Dendritic cell treated with granulocyte-macrophage colony-stimulating factor and Interleukin-4, amounts not matched to agents 40 ng/mL and 50 ng/mL, for 4 days (primary cell): ENCODE results near the gene RAP1GAP2.

Experiments
- H3K27ac Mint-ChIP-seq: one replicate; pipeline ENCODE4 v1.8.0; 2022; ENCODE audit warnings: mild to moderate bottlenecking, mixed read lengths
- H3K27me3 Mint-ChIP-seq: one replicate; pipeline ENCODE4 v1.8.0; 2022; ENCODE audit warnings: mild to moderate bottlenecking, mixed read lengths
- H3K36me3 Mint-ChIP-seq: one replicate; pipeline ENCODE4 v1.8.0; 2022; ENCODE audit warnings: low read depth, mixed read lengths
- H3K4me1 Mint-ChIP-seq: one replicate; pipeline ENCODE4 v1.8.0; 2022; ENCODE audit warnings: low read depth, mixed read lengths
- H3K4me3 Mint-ChIP-seq: one replicate; pipeline ENCODE4 v1.8.0; 2022; ENCODE audit warnings: mild to moderate bottlenecking, moderate library complexity, mixed read lengths
- H3K9me3 Mint-ChIP-seq: one replicate; pipeline ENCODE4 v1.8.0; 2022; ENCODE audit warnings: mixed read lengths
- intact Hi-C: fragments of 100-400 bp; cut with micrococcal nuclease; formaldehyde crosslinking; loops from one replicate; pipeline ENCODE4 v1.15.0; 2022

RAP1GAP2 gene

DNA sequence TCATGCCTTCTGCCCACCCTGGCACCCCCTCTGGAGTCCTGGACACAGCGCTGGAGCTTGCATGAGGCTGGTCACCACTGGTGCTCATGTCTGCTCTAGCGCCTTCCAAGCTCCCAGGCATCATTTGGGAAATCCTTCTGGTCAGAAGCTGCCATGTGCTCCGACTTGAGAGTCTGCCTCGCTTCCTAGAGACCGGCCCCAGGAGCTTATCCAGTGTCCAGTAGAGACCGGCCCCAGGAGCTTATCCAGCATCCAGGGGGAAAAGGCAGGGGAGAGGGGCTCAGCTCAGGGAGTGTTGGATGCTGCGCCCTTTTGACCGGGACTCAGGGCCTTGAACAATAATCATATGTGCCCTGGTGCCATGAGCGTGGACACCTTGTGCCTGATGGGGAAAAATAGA, 106.3 kb downstream of the RAP1GAP2 start:
- H3K4me1 Mint-ChIP-seq: peaks cover 25% of the 10 kb centered on the region
- H3K36me3 Mint-ChIP-seq: peaks cover 23% of the 10 kb centered on the region
- H3K27ac Mint-ChIP-seq: no peak overlapping the region
- no peaks in the 10 kb centered on the region for H3K27me3 Mint-ChIP-seq
- H3K4me3 Mint-ChIP-seq: no peak overlapping the region
- intact Hi-C loops: no loop called here
- no peaks in the 10 kb centered on the region for H3K9me3 Mint-ChIP-seq

- Mint-ChIP-seq H3K36me3 (peaks cover 31% of the 10 kb centered on the region), H3K27ac (no peak overlapping the region), H3K27me3 (no peaks in the 10 kb centered on the region), H3K9me3 (no peaks in the 10 kb centered on the region), H3K4me3 (no peak overlapping the region), H3K4me1 (peaks cover 25% of the 10 kb centered on the region)
- intact Hi-C loops: no loop called here
Observed at GRCh38 chr17:2903193-2903974, 107.1 kb downstream of the RAP1GAP2 start.

DNA sequence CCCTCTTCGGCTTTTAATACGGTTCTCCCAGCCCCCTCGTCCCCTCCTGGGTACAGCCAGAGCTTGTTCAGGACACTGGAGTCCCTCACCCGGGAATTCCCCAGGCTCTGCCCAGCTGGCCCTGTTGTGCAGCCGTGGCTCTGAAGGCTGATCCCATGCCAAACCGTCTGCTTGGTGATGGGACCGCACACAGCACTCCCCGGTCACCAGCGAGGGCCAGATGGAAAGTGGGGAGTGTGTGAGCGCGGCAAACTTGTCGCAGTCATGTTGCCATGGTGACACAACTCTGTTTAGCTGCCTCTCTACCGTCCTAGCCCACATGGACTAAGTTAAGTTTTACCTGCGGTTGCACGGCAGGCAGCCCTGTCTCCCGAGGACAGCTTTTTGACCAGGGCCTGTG, 107.9 kb downstream of the RAP1GAP2 start:
- Mint-ChIP-seq H3K4me1 (peaks cover 22% of the 10 kb centered on the region), H3K36me3 (peaks cover 39% of the 10 kb centered on the region), H3K9me3 (no peaks in the 10 kb centered on the region), H3K27me3 (no peaks in the 10 kb centered on the region), H3K27ac (no peak overlapping the region), H3K4me3 (no peak overlapping the region)
- intact Hi-C loops: no loop called here

GRCh38 chr17:2905269-2905668, 109.0 kb downstream of the RAP1GAP2 start:
- Mint-ChIP-seq H3K4me3 (no peak overlapping the region), H3K27ac (no peak overlapping the region), H3K4me1 (peaks cover 26% of the 10 kb centered on the region), H3K9me3 (no peaks in the 10 kb centered on the region), H3K27me3 (no peaks in the 10 kb centered on the region), H3K36me3 (peaks cover 47% of the 10 kb centered on the region)
- intact Hi-C loops: no loop called here

DNA sequence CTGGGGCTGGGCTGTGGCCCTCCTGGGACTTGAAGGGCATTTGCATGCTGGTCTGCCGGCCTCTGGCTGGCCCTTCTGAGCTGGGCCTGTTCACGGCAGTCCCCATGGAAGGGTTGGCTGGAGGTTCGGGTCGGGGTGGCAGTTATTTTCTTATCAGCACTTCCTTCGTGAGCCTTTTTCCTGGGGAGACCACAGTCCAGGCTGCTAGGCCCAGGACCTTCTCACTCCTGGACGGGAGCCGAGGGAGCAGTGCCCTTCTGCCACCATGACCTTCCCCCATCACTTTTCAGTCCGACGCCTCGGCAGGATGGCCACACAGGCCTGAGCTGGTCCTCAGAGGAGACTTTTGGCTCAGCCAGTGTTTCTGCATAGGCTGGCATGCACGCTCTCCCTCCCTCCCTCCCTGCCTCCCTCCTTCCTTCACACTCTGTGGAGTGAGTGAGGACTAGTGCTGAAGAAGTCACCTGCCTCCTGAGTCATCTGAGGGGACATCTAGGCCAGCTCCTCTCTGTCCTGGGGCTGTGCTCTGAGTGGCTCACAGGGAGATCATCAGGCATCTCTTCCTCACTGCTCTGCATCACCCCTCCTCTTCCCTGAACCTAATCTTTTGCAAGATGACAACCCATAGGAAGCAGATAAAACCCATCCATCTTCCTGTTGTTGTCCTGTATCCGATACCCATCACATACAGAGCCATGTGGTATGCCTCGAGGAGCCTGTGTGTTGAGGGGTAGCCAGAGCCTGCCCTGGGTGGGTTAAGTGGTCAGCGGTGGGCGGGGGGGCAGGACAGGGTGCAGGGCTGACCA, 109.7 kb downstream of the RAP1GAP2 start:
- no peaks in the 10 kb centered on the region for H3K9me3 Mint-ChIP-seq
- H3K4me1 Mint-ChIP-seq: peaks cover 26% of the 10 kb centered on the region
- no peak overlapping the region for H3K27ac Mint-ChIP-seq
- intact Hi-C loops: no loop called here
- no peak overlapping the region for H3K4me3 Mint-ChIP-seq
- H3K27me3 Mint-ChIP-seq: no peaks in the 10 kb centered on the region
- peaks cover 52% of the 10 kb centered on the region for H3K36me3 Mint-ChIP-seq

GRCh38 chr17:2906901-2907300, 110.7 kb downstream of the RAP1GAP2 start:
- no peaks in the 10 kb centered on the region for H3K27me3 Mint-ChIP-seq
- H3K4me1 Mint-ChIP-seq: peaks cover 26% of the 10 kb centered on the region
- peaks cover 62% of the 10 kb centered on the region for H3K36me3 Mint-ChIP-seq
- no peak overlapping the region for H3K27ac Mint-ChIP-seq
- intact Hi-C loops: no loop called here
- H3K9me3 Mint-ChIP-seq: no peaks in the 10 kb centered on the region
- no peak overlapping the region for H3K4me3 Mint-ChIP-seq

GRCh38 chr17:2909175-2909845, 113.1 kb downstream of the RAP1GAP2 start:
- H3K4me3 Mint-ChIP-seq: no peak overlapping the region
- peaks cover 72% of the 10 kb centered on the region for H3K36me3 Mint-ChIP-seq
- H3K9me3 Mint-ChIP-seq: no peaks in the 10 kb centered on the region
- H3K4me1 Mint-ChIP-seq: peaks cover 14% of the 10 kb centered on the region
- H3K27me3 Mint-ChIP-seq: no peaks in the 10 kb centered on the region
- H3K27ac Mint-ChIP-seq: peak overlapping the region; percentile 2
- intact Hi-C loops: no loop called here

GRCh38 chr17:2909846-2910234, 113.6 kb downstream of the RAP1GAP2 start:
- H3K4me1 Mint-ChIP-seq: peaks cover 11% of the 10 kb centered on the region
- intact Hi-C loops: no loop called here
- no peaks in the 10 kb centered on the region for H3K9me3 Mint-ChIP-seq
- no peaks in the 10 kb centered on the region for H3K27me3 Mint-ChIP-seq
- H3K4me3 Mint-ChIP-seq: no peak overlapping the region
- H3K27ac Mint-ChIP-seq: peak overlapping the region; percentile 2
- H3K36me3 Mint-ChIP-seq: peaks cover 72% of the 10 kb centered on the region

DNA sequence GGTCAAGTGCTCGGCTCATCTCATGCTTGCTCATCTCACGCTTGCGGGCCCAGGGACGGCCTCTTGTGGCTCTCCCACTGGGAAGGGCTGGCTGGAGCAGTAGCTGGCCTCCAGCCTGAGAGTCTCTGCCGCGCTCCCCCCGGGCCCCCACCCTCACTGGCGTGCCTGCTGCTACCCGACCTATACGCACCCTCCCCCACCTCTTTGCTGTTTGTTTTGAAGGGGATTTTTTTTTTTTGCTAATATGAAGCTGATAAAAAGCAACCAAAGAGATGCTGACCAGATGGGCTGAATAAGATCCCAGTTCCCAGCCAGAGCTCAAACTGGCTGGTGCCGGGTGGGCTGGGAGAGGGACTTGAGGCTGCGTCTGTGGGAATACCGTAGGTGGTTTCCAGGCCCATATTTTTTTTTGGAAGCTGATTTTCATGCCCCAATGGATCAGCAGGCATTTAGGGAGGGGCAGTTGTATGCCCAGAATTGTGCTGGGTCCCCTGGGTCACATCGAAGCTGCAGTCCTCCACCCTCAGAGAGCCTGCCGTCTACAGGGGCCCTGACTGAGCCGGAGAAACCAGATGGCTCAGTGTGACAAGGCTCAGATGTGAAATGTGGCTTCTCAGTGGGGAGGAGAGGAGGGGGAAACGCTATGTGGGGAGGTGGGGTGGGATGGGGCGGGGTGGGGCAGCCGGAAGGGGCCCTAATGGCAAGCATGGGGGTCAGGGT, 115.0 kb downstream of the RAP1GAP2 start:
- Mint-ChIP-seq H3K9me3 (no peaks in the 10 kb centered on the region), H3K4me1 (peaks cover 6% of the 10 kb centered on the region), H3K27ac (no peak overlapping the region), H3K27me3 (no peaks in the 10 kb centered on the region), H3K36me3 (peaks cover 71% of the 10 kb centered on the region), H3K4me3 (no peak overlapping the region)
- intact Hi-C loops: no loop called here

GRCh38 chr17:2911755-2912111, 115.5 kb downstream of the RAP1GAP2 start:
- Mint-ChIP-seq H3K4me3 (no peak overlapping the region), H3K27ac (no peak overlapping the region), H3K9me3 (no peaks in the 10 kb centered on the region), H3K4me1 (peaks cover 6% of the 10 kb centered on the region), H3K27me3 (no peaks in the 10 kb centered on the region), H3K36me3 (peaks cover 74% of the 10 kb centered on the region)
- intact Hi-C loops: no loop called here

DNA sequence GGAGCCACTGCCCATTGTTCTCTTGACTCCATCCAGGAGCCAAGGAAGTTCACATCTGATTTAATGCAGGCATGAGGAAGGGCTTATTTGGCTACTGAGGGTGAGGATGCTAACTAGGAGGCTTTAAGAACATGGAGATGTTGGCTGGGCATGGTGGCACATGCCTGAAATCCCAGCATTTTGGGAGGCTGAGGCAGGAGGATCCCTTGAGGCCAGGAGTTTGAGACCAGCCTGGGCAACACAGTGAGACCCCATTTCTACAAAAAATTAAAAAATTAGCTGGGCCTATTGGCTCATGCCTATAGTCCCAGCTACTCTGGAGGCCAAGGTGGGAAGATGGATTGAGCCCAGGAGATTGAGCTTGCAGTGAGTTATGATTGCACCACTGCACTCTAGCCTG, 116.5 kb downstream of the RAP1GAP2 start:
- H3K4me3 Mint-ChIP-seq: no peak overlapping the region
- peaks cover 6% of the 10 kb centered on the region for H3K4me1 Mint-ChIP-seq

DNA sequence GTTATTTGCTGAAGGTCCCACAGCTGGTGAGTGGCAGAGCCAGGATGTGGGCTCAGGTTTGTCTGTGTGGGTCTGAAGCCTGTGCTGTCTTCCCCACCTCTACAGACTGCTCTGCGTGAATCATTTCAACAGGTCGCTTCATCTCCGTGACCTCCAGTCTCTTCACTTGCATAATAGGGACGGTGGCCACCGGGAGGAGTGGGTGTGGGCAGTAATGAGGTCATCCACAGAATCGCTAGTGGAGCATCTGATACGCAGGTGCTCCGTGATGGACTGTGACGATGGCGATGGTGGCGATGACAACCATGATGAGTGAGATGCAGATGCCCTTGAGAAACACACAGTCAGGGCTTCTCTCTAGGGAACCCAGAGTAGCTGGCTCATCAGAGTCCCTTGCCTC, 120.2 kb downstream of the RAP1GAP2 start:
- Mint-ChIP-seq H3K27me3 (no peaks in the 10 kb centered on the region), H3K4me3 (no peak overlapping the region), H3K27ac (no peak overlapping the region), H3K9me3 (no peaks in the 10 kb centered on the region), H3K36me3 (peaks cover 41% of the 10 kb centered on the region), H3K4me1 (no peaks in the 10 kb centered on the region)
- intact Hi-C loops: no loop called here

More for the DNA sequence above, 116.5 kb downstream of the RAP1GAP2 start:
- intact Hi-C loops: no loop called here
- H3K36me3 Mint-ChIP-seq: peaks cover 68% of the 10 kb centered on the region
- H3K9me3 Mint-ChIP-seq: no peaks in the 10 kb centered on the region
- H3K27me3 Mint-ChIP-seq: no peaks in the 10 kb centered on the region
- H3K27ac Mint-ChIP-seq: no peak overlapping the region

DNA sequence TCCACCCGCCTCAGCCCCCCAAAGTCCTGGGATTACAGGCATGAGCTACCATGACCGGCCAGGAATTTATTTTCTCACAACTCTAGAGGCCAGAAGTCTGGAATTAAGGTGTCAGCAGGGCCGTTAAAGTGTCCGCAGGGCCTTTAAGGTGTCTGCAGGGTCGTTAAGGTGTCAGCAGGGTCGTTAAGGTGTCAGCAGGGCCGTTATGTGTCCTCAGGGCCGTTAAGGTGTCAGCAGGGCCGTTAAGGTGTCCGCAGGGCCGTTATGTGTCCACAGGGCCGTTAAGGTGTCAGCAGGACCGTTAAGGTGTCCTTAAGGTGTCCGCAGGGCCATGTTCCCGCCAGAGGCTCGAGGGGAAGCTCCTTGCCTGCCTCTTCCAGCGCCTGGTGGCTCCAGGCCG, 125.2 kb downstream of the RAP1GAP2 start:
- peaks cover 26% of the 10 kb centered on the region for H3K4me1 Mint-ChIP-seq
- H3K27me3 Mint-ChIP-seq: no peaks in the 10 kb centered on the region
- intact Hi-C loops: no loop called here
- peaks cover 23% of the 10 kb centered on the region for H3K36me3 Mint-ChIP-seq
- H3K9me3 Mint-ChIP-seq: no peaks in the 10 kb centered on the region
- no peak overlapping the region for H3K4me3 Mint-ChIP-seq
- H3K27ac Mint-ChIP-seq: no peak overlapping the region

GRCh38 chr17:2924211-2924610, 128.0 kb downstream of the RAP1GAP2 start:
- peaks cover 21% of the 10 kb centered on the region for H3K36me3 Mint-ChIP-seq
- no peaks in the 10 kb centered on the region for H3K27me3 Mint-ChIP-seq
- no peak overlapping the region for H3K4me3 Mint-ChIP-seq
- intact Hi-C loops: no loop called here
- peaks cover 26% of the 10 kb centered on the region for H3K4me1 Mint-ChIP-seq
- H3K27ac Mint-ChIP-seq: no peak overlapping the region
- H3K9me3 Mint-ChIP-seq: no peaks in the 10 kb centered on the region
